IPS-11a (cell line): ENCODE data around the gene NT5DC1.

Experiments
- H3K4me3 ChIP-seq: one replicate; pipeline ENCODE4 v1.5.1; 2013; ENCODE audit warnings: low read depth, low read length, control low read depth

NT5DC1 gene

GRCh38 chr6:116133453-116133852 is 32.8 kb downstream of the NT5DC1 start:
- H3K4me3 ChIP-seq = no peak overlapping the region

- H3K4me3 ChIP-seq = no peak overlapping the region
These were observed 35.7 kb downstream of the NT5DC1 start for GRCh38 chr6:116136373-116136772.

GRCh38 chr6:116136933-116137340 is 36.3 kb downstream of the NT5DC1 start:
- no peak overlapping the region for H3K4me3 ChIP-seq

- H3K4me3 ChIP-seq = no peak overlapping the region
These were observed 39.3 kb downstream of the NT5DC1 start for GRCh38 chr6:116139917-116140316.

GRCh38 chr6:116144605-116145004 is 44.0 kb downstream of the NT5DC1 start:
- H3K4me3 ChIP-seq = no peak overlapping the region

- no peak overlapping the region for H3K4me3 ChIP-seq
These were observed 45.4 kb downstream of the NT5DC1 start for GRCh38 chr6:116145803-116146675.

- no peak overlapping the region for H3K4me3 ChIP-seq
These were observed 52.0 kb downstream of the NT5DC1 start for GRCh38 chr6:116152620-116153019.

GRCh38 chr6:116154887-116155286 is 54.2 kb downstream of the NT5DC1 start:
- no peak overlapping the region for H3K4me3 ChIP-seq

GRCh38 chr6:116156405-116157326 is 56.0 kb downstream of the NT5DC1 start:
- no peak overlapping the region for H3K4me3 ChIP-seq

- no peak overlapping the region for H3K4me3 ChIP-seq
These were observed 56.7 kb downstream of the NT5DC1 start for GRCh38 chr6:116157391-116157790.

GRCh38 chr6:116158641-116159040 is 58.0 kb downstream of the NT5DC1 start:
- no peak overlapping the region for H3K4me3 ChIP-seq

GRCh38 chr6:116159782-116160524 is 59.3 kb downstream of the NT5DC1 start:
- no peak overlapping the region for H3K4me3 ChIP-seq

- no peak overlapping the region for H3K4me3 ChIP-seq
These were observed 64.9 kb downstream of the NT5DC1 start for GRCh38 chr6:116165596-116165995.

GRCh38 chr6:116166369-116166768 is 65.7 kb downstream of the NT5DC1 start:
- H3K4me3 ChIP-seq = no peak overlapping the region

- H3K4me3 ChIP-seq = no peak overlapping the region
These were observed 67.5 kb downstream of the NT5DC1 start for GRCh38 chr6:116168148-116168547.

- H3K4me3 ChIP-seq = no peak overlapping the region
These were observed 69.2 kb downstream of the NT5DC1 start for GRCh38 chr6:116169880-116170279.

- no peak overlapping the region for H3K4me3 ChIP-seq
These were observed 69.9 kb downstream of the NT5DC1 start for GRCh38 chr6:116170358-116171057.

GRCh38 chr6:116173928-116174327 is 73.3 kb downstream of the NT5DC1 start:
- no peak overlapping the region for H3K4me3 ChIP-seq

GRCh38 chr6:116175344-116175743 is 74.7 kb downstream of the NT5DC1 start:
- H3K4me3 ChIP-seq = no peak overlapping the region

GRCh38 chr6:116176596-116176995 is 75.9 kb downstream of the NT5DC1 start:
- H3K4me3 ChIP-seq = no peak overlapping the region
